Astrocyte of the spinal cord (primary cell): ENCODE results near the gene KAZN.
A peak's percentile ranks its signal among the peaks of the same experiment; 100 is the strongest.

Experiments used
- DNase-seq: peaks from one replicate; pipeline ENCODE4 v3.0.0; 2011; ENCODE audit warnings: low read depth, low spot score
- H3K4me3 ChIP-seq: 2 replicates; pipeline ENCODE4 v1.5.1; 2011; ENCODE audit warnings: low read depth, mild to moderate bottlenecking, low read length, moderate library complexity
- CTCF ChIP-seq: IDR thresholded peaks from 2 replicates; pipeline ENCODE4 v1.5.1; 2012; ENCODE audit warnings: low read depth, mild to moderate bottlenecking, low read length, inconsistent platforms
- in situ Hi-C: cut with HindIII; loops from 2 replicates; pipeline ENCODE4 v1.10.0; 2017; ENCODE audit warnings: low sequenced_read_pairs

Gene KAZN

GRCh38 chr1:15029786-15030185 is 431.3 kb downstream of the KAZN start:
- TF ChIP-seq CTCF: no peak
- no peak for DNase-seq
- H3K4me3 ChIP-seq: no peak overlapping the region
- in situ Hi-C loops: no loop called here

GRCh38 chr1:15031251-15031933 is 432.9 kb downstream of the KAZN start:
- H3K4me3 ChIP-seq: no peak overlapping the region
- DNase-seq: peak; percentile 31
- in situ Hi-C loops: no loop called here
- TF ChIP-seq CTCF: no peak

GRCh38 chr1:15033264-15033663 is 434.8 kb downstream of the KAZN start:
- peak; percentile 37 for DNase-seq
- peak; percentile 35 for TF ChIP-seq CTCF
- in situ Hi-C loops: no loop called here
- no peak overlapping the region for H3K4me3 ChIP-seq

- in situ Hi-C loops: no loop called here
- no peak for TF ChIP-seq CTCF
- DNase-seq: no peak
- H3K4me3 ChIP-seq: no peak overlapping the region
These were observed 436.2 kb downstream of the KAZN start for GRCh38 chr1:15034656-15035055.

- in situ Hi-C loops: no loop called here
These were observed 436.8 kb downstream of the KAZN start for GRCh38 chr1:15035236-15035635.

GRCh38 chr1:15036101-15036500 is 437.6 kb downstream of the KAZN start:
- TF ChIP-seq CTCF: no peak
- no peak for DNase-seq
- H3K4me3 ChIP-seq: no peak overlapping the region
- in situ Hi-C loops: no loop called here

More at GRCh38 chr1:15035236-15035635, 436.8 kb downstream of the KAZN start:
- no peak for TF ChIP-seq CTCF
- H3K4me3 ChIP-seq: no peak overlapping the region
- DNase-seq: no peak
